ENCODE measurements around the gene EDAR.

GRCh38 chr2:108978709-108979111 is 10.3 kb downstream of the EDAR start:
- TF ChIP-seq CTCF (conservative IDR thresholded peaks at IDR 0.05 in 1 of 2, IDR thresholded peaks at IDR 0.05 in 1 of 2; ENCODE audit: extremely low read depth in 1 of 2, insufficient read depth in 1 of 2, low read depth in 1 of 2, low read length in 2 of 2) (no peak), EZH2 (IDR thresholded peaks at IDR 0.05; ENCODE audit: borderline replicate concordance, low read length) (no peak)
